Body of pancreas (tissue), 4 donors: Measurements from ENCODE around the gene RAPGEF4. TPM values are rescaled to one million over a fixed set of nuclear protein-coding genes. Genes with fewer than 3 reads are reported as not detected.

Experiments
- ATAC-seq: fragments of 150-250 bp; one replicate; pipeline ENCODE4 v1.9.1; 2016
- DNase-seq, 4 donors: peaks; one replicate each; pipeline ENCODE4 v3.0.0-alpha.2; 2019
- H3K27ac ChIP-seq, 4 donors: fragments of 200-600 bp; sonication (generic); 1 replicate in 3 of 4; 2 replicates in 1 of 4; pipeline versions ENCODE4 v1.5.1 to v1.6.1; 2016 to 2019; ENCODE audit warnings: mild to moderate bottlenecking in 1 of 4, mixed read lengths in 1 of 4, moderate library complexity in 1 of 4
- H3K27me3 ChIP-seq, 2 donors: fragments of 200-600 bp; sonication (generic); one replicate each; pipeline ENCODE4 v1.6.0; 2016; ENCODE audit warnings: mild to moderate bottlenecking in 1 of 2
- H3K36me3 ChIP-seq, 2 donors: fragments of 200-600 bp; sonication (generic); replicated peaks in 1 of 2; 2 replicates each; pipeline ENCODE4 v1.5.1; 2016; ENCODE audit warnings: low read depth in 2 of 2; ENCODE audit not compliant: insufficient read depth in 1 of 2
- H3K4me1 ChIP-seq: fragments of 200-600 bp; sonication (generic); one replicate; pipeline ENCODE4 v1.6.0; 2016
- H3K4me3 ChIP-seq, 2 donors: fragments of 200-600 bp; sonication (generic); 1 replicate in 1 of 2; 2 replicates in 1 of 2; pipeline ENCODE4 v1.5.1; 2016 to 2019
- H3K9me3 ChIP-seq, 3 donors: fragments of 200-600 bp; sonication (generic); 1 replicate in 2 of 3; 2 replicates in 1 of 3; pipeline ENCODE4 v1.5.1; 2016
- CTCF ChIP-seq, 7 experiments: fragments of 450-650 bp in 4 of 7; fragments of 200-600 bp in 3 of 7; sonication (generic) in 3 of 7; IDR thresholded peaks; one replicate each; pipeline ENCODE4 v1.5.1; 2016 to 2019; ENCODE audit warnings: antibody characterized with exemption in 7 of 7
- POLR2A ChIP-seq, 3 donors: fragments of 450-650 bp; IDR thresholded peaks; one replicate each; pipeline ENCODE4 v1.6.1; 2016; ENCODE audit warnings: antibody characterized with exemption in 3 of 3, mild to moderate bottlenecking in 2 of 3
- WGBS, 2 donors: methylation state at CpG; one replicate each; pipeline ENCODE4 v1.1.5; 2017; 5-methylcytosine and 5-hydroxymethylcytosine counted together
- intact Hi-C: fragments of 100-400 bp; cut with DNase I; formaldehyde crosslinking; loops from one replicate; pipeline ENCODE4 v1.15.1; 2023
- total RNA-seq, 2 donors: library from RNA; depleted of rRNA; stranded (reverse); fragments of >200 nt; gene quantifications; one replicate each; pipeline ENCODE4 v1.1.0, GENCODE V29; 2016

RAPGEF4 gene
- total RNA-seq, 2 donors from 2014 or later, result 4.7 to 22.4 TPM

GRCh38 chr2:172988728-172989127 lies 253.1 kb downstream of the RAPGEF4 start:
- DNase-seq, result no peak
- Histone ChIP-seq H3K36me3 (peaks cover 0 to 2% of the 10 kb centered on the region in 2 donors), H3K27me3 (no peaks in the 10 kb centered on the region), H3K9me3 (no peaks in the 10 kb centered on the region), H3K4me1 (peaks cover 14% of the 10 kb centered on the region), H3K27ac (no peak overlapping the region), H3K4me3 (no peak overlapping the region)
- ATAC-seq, result no peak
- intact Hi-C loops, result no loop called here
- TF ChIP-seq POLR2A (IDR thresholded peaks at IDR 0.05), result no peak
- no peak for TF ChIP-seq CTCF (IDR thresholded peaks at IDR 0.05)
- WGBS, 2 donors, result 79 to 81% methylated on average over 7 of the region's 7 CpGs

GRCh38 chr2:172991031-172991430 lies 255.4 kb downstream of the RAPGEF4 start:
- Histone ChIP-seq H3K4me1 (peaks cover 2% of the 10 kb centered on the region), H3K4me3 (no peak overlapping the region), H3K27me3 (no peaks in the 10 kb centered on the region), H3K36me3 (peaks cover 0 to 2% of the 10 kb centered on the region in 2 donors), H3K9me3 (no peaks in the 10 kb centered on the region), H3K27ac (no peak overlapping the region)
- ATAC-seq (no peak), DNase-seq (no peak)
- TF ChIP-seq POLR2A (IDR thresholded peaks at IDR 0.05) (no peak), CTCF (IDR thresholded peaks at IDR 0.05) (no peak)
- 88 to 92% methylated on average over 7 of the region's 7 CpGs for WGBS, 2 donors
- intact Hi-C loops, result no loop called here

- WGBS, 2 donors, result 77 to 84% methylated on average over 4 of the region's 4 CpGs
- Histone ChIP-seq H3K36me3 (peaks cover 0 to 4% of the 10 kb centered on the region in 2 donors), H3K9me3 (no peaks in the 10 kb centered on the region), H3K4me1 (no peaks in the 10 kb centered on the region), H3K27me3 (no peaks in the 10 kb centered on the region), H3K4me3 (no peak overlapping the region), H3K27ac (no peak overlapping the region)
- no peak for ATAC-seq
- intact Hi-C loops, result no loop called here
- TF ChIP-seq CTCF (IDR thresholded peaks at IDR 0.05) (no peak), POLR2A (IDR thresholded peaks at IDR 0.05) (no peak)
- DNase-seq, result no peak
Observed at GRCh38 chr2:172993139-172993538, 257.5 kb downstream of the RAPGEF4 start.

- intact Hi-C loops, result no loop called here
- Histone ChIP-seq H3K36me3 (peaks cover 0 to 4% of the 10 kb centered on the region in 2 donors), H3K4me1 (no peaks in the 10 kb centered on the region), H3K9me3 (no peaks in the 10 kb centered on the region), H3K27ac (no peak overlapping the region), H3K27me3 (no peaks in the 10 kb centered on the region), H3K4me3 (no peak overlapping the region)
- ATAC-seq (no peak), DNase-seq (no peak)
- WGBS, 2 donors, result 70 to 76% methylated on average over 11 of the region's 11 CpGs
- TF ChIP-seq POLR2A (IDR thresholded peaks at IDR 0.05) (no peak), CTCF (IDR thresholded peaks at IDR 0.05) (no peak)
Observed at GRCh38 chr2:172993931-172994717, 258.5 kb downstream of the RAPGEF4 start.

GRCh38 chr2:172994864-172995263 lies 259.2 kb downstream of the RAPGEF4 start:
- no peak overlapping the region for H3K27ac ChIP-seq
- no peaks in the 10 kb centered on the region for H3K27me3 ChIP-seq
- H3K36me3 ChIP-seq, result peaks cover 0 to 4% of the 10 kb centered on the region in 2 donors
- no peak overlapping the region for H3K4me3 ChIP-seq
- WGBS, 2 donors, result 94 to 98% methylated on average over 2 of the region's 2 CpGs
- ATAC-seq (no peak), DNase-seq (no peak)
- intact Hi-C loops, result no loop called here
- no peaks in the 10 kb centered on the region for H3K9me3 ChIP-seq
- no peak for TF ChIP-seq CTCF (IDR thresholded peaks at IDR 0.05)
- no peak for TF ChIP-seq POLR2A (IDR thresholded peaks at IDR 0.05)
- H3K4me1 ChIP-seq, result no peaks in the 10 kb centered on the region
